Prostate gland (tissue), 2 donors: ENCODE results near the gene NOXO1. TPM values are rescaled to one million over a fixed set of nuclear protein-coding genes. Genes with fewer than 3 reads are reported as not detected.

Experiments used
- DNase-seq: peaks from one replicate; pipeline ENCODE4 v3.0.0-alpha.2; 2019; ENCODE audit warnings: low spot score
- H3K27ac ChIP-seq, 2 donors: fragments of 200-600 bp; sonication (generic); 2 replicates each; pipeline ENCODE4 v1.5.1; 2017 to 2019
- H3K27me3 ChIP-seq: fragments of 200-600 bp; sonication (generic); replicated peaks from 2 replicates; pipeline ENCODE4 v1.5.1; 2019; ENCODE audit not compliant: insufficient read depth
- H3K36me3 ChIP-seq, 2 donors: fragments of 200-600 bp; sonication (generic); 1 replicate in 1 of 2; 2 replicates in 1 of 2; pipeline versions ENCODE4 v1.5.1 to v1.8.1; 2017 to 2019
- H3K4me1 ChIP-seq: fragments of 200-600 bp; sonication (generic); replicated peaks from 2 replicates; pipeline ENCODE4 v1.5.1; 2019
- H3K4me3 ChIP-seq, 2 donors: fragments of 200-600 bp; sonication (generic); 2 replicates each; pipeline ENCODE4 v1.5.1; 2017 to 2019
- H3K9me3 ChIP-seq: fragments of 200-600 bp; sonication (generic); 2 replicates; pipeline ENCODE4 v1.5.1; 2017
- POLR2A ChIP-seq: fragments of 450-650 bp; IDR thresholded peaks from one replicate; pipeline ENCODE4 v1.6.1; 2016; ENCODE audit warnings: antibody characterized with exemption, mild to moderate bottlenecking
- POLR2AphosphoS5 ChIP-seq: sonication (generic); formaldehyde crosslinking; IDR thresholded peaks from one replicate; pipeline ENCODE4 v1.6.1; 2017; ENCODE audit warnings: antibody characterized with exemption
- WGBS: methylation state at CpG from one replicate; pipeline ENCODE4 v1.1.5; 2018; 5-methylcytosine and 5-hydroxymethylcytosine counted together
- intact Hi-C: fragments of 100-400 bp; cut with DNase I; formaldehyde crosslinking; loops from one replicate; pipeline ENCODE4 v1.14.2; 2022
- total RNA-seq, 2 donors: library from RNA; depleted of rRNA; stranded (reverse); fragments of >200 nt; gene quantifications; one replicate each; pipeline ENCODE4 v1.1.0, GENCODE V29; 2016
- TF ChIP-seq, protein P1 (sequence below), 4 experiments: fragments of 200-600 bp in 2 of 4; fragments of 450-650 bp in 2 of 4; sonication (generic) in 2 of 4; IDR thresholded peaks; 1 replicate in 3 of 4; 2 replicates in 1 of 4; pipeline ENCODE4 v1.5.1; 2016 to 2019; ENCODE audit warnings: antibody characterized with exemption in 4 of 4, mild to moderate bottlenecking in 2 of 4, moderate library complexity in 2 of 4

The NOXO1 gene
- total RNA-seq, 2 donors from 2014 or later, result 0.32 to 5.0 TPM

DNA sequence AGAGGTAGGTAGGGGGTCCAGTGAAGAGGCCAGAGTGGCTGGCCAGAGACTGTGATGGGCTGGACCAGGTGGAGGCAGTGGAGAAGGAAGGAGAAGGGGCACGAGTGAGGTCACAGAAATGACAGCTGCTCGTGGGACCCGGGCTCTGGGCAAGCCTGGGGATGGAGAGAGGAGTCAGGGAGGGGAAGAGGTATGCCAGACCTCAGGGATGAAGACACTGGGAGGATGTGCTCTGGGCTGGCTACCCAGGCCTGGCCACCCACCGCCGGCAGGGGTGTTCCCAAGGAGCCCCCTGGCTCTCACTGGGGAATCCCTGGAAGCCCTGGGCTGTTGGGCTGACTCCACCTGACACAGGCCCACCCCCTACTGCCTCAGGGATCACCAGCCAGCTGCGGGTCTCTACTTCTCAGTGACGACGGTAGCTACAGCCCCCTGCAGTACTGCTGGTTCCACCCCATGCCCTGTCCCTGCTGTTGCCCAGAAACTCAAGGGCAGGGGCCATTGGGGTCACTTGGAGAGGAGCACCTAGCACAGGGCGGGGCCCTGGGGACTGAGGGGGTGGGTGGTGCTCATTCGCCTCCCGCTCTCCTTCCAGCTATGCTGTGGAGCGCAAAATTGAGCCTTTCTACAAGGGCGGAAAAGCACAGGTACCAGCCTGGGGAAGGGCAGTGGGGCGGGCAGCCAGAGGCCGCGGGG lies 7.7 kb downstream of the NOXO1 start:
- Histone ChIP-seq H3K27ac (no peak overlapping the region), H3K27me3 (no peaks in the 10 kb centered on the region), H3K36me3 (peaks cover 11 to 13% of the 10 kb centered on the region in 2 donors), H3K4me1 (peaks cover 6% of the 10 kb centered on the region), H3K9me3 (no peaks in the 10 kb centered on the region), H3K4me3 (no peak overlapping the region)
- whole genome bisulfite sequencing, result 90% methylated on average over 16 of the region's 16 CpGs
- TF ChIP-seq POLR2AphosphoS5 (no peak), POLR2A (no peak)
- TF ChIP-seq, protein P1, sequence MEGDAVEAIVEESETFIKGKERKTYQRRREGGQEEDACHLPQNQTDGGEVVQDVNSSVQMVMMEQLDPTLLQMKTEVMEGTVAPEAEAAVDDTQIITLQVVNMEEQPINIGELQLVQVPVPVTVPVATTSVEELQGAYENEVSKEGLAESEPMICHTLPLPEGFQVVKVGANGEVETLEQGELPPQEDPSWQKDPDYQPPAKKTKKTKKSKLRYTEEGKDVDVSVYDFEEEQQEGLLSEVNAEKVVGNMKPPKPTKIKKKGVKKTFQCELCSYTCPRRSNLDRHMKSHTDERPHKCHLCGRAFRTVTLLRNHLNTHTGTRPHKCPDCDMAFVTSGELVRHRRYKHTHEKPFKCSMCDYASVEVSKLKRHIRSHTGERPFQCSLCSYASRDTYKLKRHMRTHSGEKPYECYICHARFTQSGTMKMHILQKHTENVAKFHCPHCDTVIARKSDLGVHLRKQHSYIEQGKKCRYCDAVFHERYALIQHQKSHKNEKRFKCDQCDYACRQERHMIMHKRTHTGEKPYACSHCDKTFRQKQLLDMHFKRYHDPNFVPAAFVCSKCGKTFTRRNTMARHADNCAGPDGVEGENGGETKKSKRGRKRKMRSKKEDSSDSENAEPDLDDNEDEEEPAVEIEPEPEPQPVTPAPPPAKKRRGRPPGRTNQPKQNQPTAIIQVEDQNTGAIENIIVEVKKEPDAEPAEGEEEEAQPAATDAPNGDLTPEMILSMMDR (IDR thresholded peaks at IDR 0.05), result no peak
- intact Hi-C loops, result no loop called here
- DNase-seq, result no peak

DNA sequence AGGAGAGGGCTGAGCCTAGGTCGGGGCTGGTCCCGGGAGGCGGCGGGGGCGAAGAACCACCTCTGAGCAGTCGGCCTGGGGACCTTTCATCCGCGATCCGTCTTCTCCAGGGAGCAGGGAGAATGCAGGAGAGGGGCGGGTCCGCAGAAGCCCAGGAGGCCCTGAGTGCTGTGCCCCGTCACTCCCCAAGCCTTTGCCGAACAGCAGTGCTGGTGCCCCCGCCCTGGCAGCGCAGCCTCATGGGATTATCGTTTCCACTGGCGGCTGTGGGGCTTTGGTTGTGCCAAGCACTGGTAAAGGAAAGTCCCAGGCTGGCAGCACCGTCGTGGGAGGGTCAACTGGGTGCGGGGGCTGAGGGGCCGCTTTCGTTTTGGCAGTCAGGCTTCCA lies 8.8 kb downstream of the NOXO1 start:
- H3K36me3 ChIP-seq, result peaks cover 11 to 12% of the 10 kb centered on the region in 2 donors
- H3K4me3 ChIP-seq, result peak overlapping the region; percentile 77 to 93
- peaks cover 6% of the 10 kb centered on the region for H3K4me1 ChIP-seq
- DNase-seq, result no peak
- peak overlapping the region in 1 of 2 donors; percentile 86 for H3K27ac ChIP-seq
- no peaks in the 10 kb centered on the region for H3K27me3 ChIP-seq
- TF ChIP-seq, protein P1 (IDR thresholded peaks at IDR 0.05), result no peak
- no peaks in the 10 kb centered on the region for H3K9me3 ChIP-seq
- intact Hi-C loops, result no loop called here
- WGBS, result 2% methylated on average over 21 of the region's 22 CpGs

DNA sequence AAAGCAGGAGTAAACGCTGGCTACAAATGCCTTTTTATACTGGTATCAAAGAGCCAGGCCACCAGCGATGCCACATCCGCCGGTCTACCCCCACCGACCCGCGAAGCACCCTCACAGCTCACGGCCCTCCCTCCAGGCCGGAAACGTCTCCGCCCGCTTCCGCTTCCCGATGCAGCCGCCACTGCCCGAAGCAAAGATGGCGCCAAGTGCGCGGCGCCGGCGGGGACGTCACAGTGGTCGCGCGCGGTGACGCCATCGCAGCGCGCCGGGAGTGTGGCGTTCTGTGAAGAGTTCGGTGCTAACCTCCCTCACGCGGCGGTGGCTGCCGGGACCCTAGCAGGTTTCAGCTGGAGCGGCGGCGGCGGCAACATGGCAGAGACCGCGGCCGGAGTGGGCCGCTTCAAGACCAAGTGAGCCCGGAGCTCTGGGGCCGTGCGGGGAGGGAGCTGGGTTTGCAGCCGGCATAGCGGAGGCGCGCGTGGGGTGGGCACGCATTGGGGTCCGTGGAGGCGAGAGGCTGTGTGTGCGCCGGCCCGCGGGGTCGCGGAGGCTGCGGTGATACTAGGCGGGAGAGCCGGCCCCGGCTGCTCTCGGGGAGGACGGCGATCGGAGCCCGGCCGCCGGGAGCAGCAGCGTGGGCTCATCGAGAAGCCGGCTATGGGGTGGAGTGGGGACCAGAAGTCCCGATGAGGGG lies 9.3 kb downstream of the NOXO1 start, which contains the start of gene TBL3:
Gene TBL3, plus strand, starts transcription at position 258 of the 694 bp plus-strand sequence. Its CDS starts 112 bp downstream, at position 370.
- peak; percentile 90 for DNase-seq
- intact Hi-C loops, result no loop called here
- no peaks in the 10 kb centered on the region for H3K27me3 ChIP-seq
- TF ChIP-seq, protein P1 (IDR thresholded peaks at IDR 0.05), result peak in 2 of 4 experiments; percentile 40 to 51
- peak; percentile 100 for TF ChIP-seq POLR2AphosphoS5
- peak; percentile 88 for TF ChIP-seq POLR2A
- H3K9me3 ChIP-seq, result no peaks in the 10 kb centered on the region
- peaks cover 11% of the 10 kb centered on the region in 2 donors for H3K36me3 ChIP-seq
- under 1% methylated on average over 74 of the region's 78 CpGs for WGBS
- H3K4me3 ChIP-seq, result peak within 1 kb of the TSS; percentile 77 to 93
- peak within 1 kb of the TSS; percentile 84 to 86 for H3K27ac ChIP-seq
- H3K4me1 ChIP-seq, result peaks cover 6% of the 10 kb centered on the region

DNA sequence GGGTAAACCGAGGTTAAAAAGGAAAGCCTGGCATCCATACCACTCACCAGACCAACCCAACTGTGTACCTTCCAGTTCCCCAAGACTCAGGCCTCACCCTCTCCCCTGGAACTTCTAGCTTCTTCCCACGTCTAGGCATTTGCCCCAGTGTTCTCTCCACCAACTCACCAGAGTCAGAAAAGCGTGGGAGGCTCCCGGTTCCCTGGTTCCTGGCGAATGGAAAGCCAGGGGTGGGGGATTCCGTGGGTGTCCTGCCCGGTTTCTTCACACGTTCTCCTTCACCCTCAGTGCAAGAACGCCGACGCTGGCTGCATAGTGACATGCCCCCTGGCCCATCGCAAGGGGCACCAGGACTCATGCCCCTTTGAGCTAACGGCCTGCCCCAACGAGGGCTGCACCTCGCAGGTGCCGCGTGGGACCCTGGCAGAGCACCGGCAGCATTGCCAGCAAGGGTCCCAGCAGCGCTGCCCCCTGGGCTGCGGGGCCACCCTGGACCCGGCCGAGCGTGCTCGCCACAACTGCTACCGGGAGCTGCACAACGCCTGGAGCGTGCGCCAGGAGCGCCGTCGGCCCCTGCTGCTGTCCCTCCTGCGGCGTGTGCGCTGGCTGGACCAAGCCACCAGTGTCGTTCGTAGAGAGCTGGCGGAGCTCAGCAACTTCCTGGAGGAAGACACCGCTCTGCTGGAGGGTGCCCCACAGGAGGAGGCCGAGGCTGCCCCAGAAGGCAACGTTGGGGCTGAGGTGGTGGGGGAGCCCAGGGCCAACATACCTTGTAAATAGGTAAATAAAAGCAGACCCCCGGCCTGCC lies 12.9 kb downstream of the NOXO1 start:
- peaks cover 11% of the 10 kb centered on the region for H3K4me1 ChIP-seq
- 86% methylated on average over 34 of the region's 41 CpGs for WGBS
- no peak overlapping the region for H3K27ac ChIP-seq
- H3K27me3 ChIP-seq, result no peaks in the 10 kb centered on the region
- DNase-seq, result no peak
- H3K36me3 ChIP-seq, result no peaks in the 10 kb centered on the region
- no peaks in the 10 kb centered on the region for H3K9me3 ChIP-seq
- intact Hi-C loops, result no loop called here
- no peak for TF ChIP-seq POLR2AphosphoS5
- TF ChIP-seq, protein P1 (IDR thresholded peaks at IDR 0.05), result no peak
- no peak for TF ChIP-seq POLR2A
- H3K4me3 ChIP-seq, result no peak overlapping the region
